Erythroblast (primary cell): Measurements from ENCODE around the gene CYP46A1.

Experiments used
- GATA1 ChIP-seq: IDR thresholded peaks from 2 replicates; pipeline ENCODE4 v1.6.1; 2011; ENCODE audit warnings: low read depth, mild to moderate bottlenecking, control low read depth, low read length, moderate library complexity
- POLR2A ChIP-seq: IDR thresholded peaks from 2 replicates; pipeline ENCODE4 v1.6.1; 2011; ENCODE audit warnings: mild to moderate bottlenecking, low read length

GRCh38 chr14:99670361-99671234, 13.5 kb upstream of the CYP46A1 start:
- TF ChIP-seq POLR2A, result no peak
- no peak for TF ChIP-seq GATA1
